Measurements from ENCODE around the gene LIN37.
A peak's percentile ranks its signal among the peaks of the same experiment; 100 is the strongest.

The LIN37 gene

DNA sequence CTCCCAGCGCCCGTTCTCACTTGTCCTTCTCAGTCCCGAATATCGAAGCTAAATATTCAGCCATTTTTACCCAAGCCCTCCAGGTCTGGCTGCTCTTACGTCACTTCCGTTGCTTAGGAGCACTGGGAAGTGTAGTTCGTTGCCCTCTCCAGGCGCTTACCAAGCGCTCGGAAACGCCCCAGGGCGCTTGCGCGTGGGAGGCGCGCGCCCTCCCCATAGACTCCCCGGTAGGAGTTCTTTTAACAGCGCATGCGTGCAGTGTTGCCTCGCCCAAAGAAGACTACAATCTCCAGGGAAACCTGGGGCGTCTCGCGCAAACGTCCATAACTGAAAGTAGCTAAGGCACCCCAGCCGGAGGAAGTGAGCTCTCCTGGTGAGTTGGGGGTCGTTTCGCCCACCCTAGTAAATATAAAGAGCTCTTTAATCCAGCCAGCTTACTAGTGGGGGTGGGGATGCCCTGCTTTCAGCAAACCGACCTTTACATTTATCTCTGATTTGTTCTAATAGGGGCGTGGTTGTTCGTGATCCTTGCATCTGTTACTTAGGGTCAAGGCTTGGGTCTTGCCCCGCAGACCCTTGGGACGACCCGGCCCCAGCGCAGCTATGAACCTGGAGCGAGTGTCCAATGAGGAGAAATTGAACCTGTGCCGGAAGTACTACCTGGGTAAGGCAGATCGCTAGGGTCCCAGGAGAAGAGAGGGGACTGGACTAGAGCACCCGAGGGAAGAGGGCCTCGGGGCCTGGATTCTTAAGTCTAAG is 2.9 kb upstream of the LIN37 start, which contains the start of the genes PSENEN and U2AF1L4:
Gene PSENEN (plus strand): TSS at position 324 of the 759 bp plus-strand sequence. CDS start 280 bp downstream, at position 604.
Gene U2AF1L4 (minus strand): TSS at position 91 of the 759 bp plus-strand sequence. CDS start 27 bp downstream, at position 64.
- H3K27me3 ChIP-seq (ENCODE audit: low read depth) = no peaks in the 10 kb centered on the region
- in situ Hi-C loops (cut with MboI; ENCODE audit: low sequenced_read_pairs) = no loop called here
- H3K4me1 ChIP-seq = peaks cover 9% of the 10 kb centered on the region
- H3K9me3 ChIP-seq = no peaks in the 10 kb centered on the region
- peak; percentile 97 to 99 for DNase-seq (ENCODE audit: low spot score in 2 of 2)
- H3K36me3 ChIP-seq (replicated peaks) = no peaks in the 10 kb centered on the region; the same call in none of the 2 replicates
- H3K4me3 ChIP-seq = peak within 1 kb of the TSS; percentile 63

DNA sequence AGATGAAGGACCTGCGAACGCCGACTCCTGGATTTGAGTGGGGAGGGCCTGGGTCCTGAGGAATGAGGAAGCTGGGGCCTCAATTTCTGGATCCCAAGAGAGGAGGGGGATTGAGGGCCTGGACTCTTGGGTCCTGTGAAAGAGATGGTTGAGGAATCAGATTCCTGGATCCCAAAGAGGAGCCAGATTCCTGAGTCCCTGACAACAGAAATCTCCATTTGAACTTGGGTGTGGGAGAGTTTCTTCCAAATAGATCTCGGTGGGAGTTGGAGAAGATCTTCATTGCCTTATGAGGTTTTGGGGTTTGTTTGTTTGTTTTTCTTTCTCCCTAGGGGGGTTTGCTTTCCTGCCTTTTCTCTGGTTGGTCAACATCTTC is 2.3 kb upstream of the LIN37 start:
- no peak for DNase-seq (ENCODE audit: low spot score in 2 of 2)
- in situ Hi-C loops (cut with MboI; ENCODE audit: low sequenced_read_pairs) = no loop called here
- Histone ChIP-seq H3K36me3 (replicated peaks) (no peaks in the 10 kb centered on the region; the same call in none of the 2 replicates), H3K4me3 (peak overlapping the region; percentile 63), H3K4me1 (peaks cover 9% of the 10 kb centered on the region), H3K27me3 (ENCODE audit: low read depth) (no peaks in the 10 kb centered on the region), H3K9me3 (no peaks in the 10 kb centered on the region)

DNA sequence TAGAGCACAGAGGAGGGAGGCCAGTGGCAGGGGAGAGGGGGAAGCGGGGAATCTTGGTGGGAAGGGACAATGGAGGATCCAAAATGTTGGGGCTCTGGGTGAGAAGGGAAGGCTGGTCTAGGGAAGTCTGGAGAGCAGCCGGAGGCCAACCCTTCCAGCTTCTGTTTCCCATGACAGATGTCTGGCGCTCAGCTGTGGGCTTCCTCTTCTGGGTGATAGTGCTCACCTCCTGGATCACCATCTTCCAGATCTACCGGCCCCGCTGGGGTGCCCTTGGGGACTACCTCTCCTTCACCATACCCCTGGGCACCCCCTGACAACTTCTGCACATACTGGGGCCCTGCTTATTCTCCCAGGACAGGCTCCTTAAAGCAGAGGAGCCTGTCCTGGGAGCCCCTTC is 1.8 kb upstream of the LIN37 start:
- Histone ChIP-seq H3K4me1 (peaks cover 9% of the 10 kb centered on the region), H3K9me3 (no peaks in the 10 kb centered on the region), H3K4me3 (peak overlapping the region; percentile 63), H3K36me3 (replicated peaks) (no peaks in the 10 kb centered on the region; the same call in none of the 2 replicates), H3K27me3 (ENCODE audit: low read depth) (no peaks in the 10 kb centered on the region)
- in situ Hi-C loops (cut with MboI; ENCODE audit: low sequenced_read_pairs) = no loop called here
- no peak for DNase-seq (ENCODE audit: low spot score in 2 of 2)

DNA sequence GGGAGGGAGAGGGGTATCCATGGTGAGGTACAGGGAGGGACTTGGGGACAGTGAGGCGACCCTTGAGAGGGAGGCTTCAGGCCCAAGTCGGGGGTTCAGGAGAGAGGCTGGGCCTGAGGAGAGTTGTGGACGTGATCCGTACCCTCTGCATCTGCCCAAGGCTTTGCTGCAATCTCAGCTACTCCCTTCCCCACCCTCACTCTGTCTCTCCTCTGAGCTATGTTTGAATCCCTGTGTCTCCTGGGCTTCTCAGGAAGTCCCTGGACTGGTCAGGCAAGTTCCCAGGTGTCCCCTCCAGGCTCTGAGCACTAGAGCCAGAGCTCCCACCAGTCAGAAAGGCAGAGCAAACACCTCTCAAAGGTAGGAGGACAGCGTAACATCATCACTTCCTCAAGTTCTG is 1.8 kb downstream of the LIN37 start:
- no peaks in the 10 kb centered on the region for H3K27me3 ChIP-seq (ENCODE audit: low read depth)
- peaks cover 9% of the 10 kb centered on the region for H3K36me3 ChIP-seq (replicated peaks)
- in situ Hi-C loops (cut with MboI; ENCODE audit: low sequenced_read_pairs) = loop anchor here (5.0 kb wide), 1 partner anchor 182 kb away; no protein-coding TSS in a partner anchor
- DNase-seq (ENCODE audit: low spot score in 2 of 2) = no peak
- peaks cover 4% of the 10 kb centered on the region; the same call in 1 of the 2 replicates for H3K4me1 ChIP-seq
- H3K9me3 ChIP-seq = no peaks in the 10 kb centered on the region
- H3K4me3 ChIP-seq = no peak overlapping the region

DNA sequence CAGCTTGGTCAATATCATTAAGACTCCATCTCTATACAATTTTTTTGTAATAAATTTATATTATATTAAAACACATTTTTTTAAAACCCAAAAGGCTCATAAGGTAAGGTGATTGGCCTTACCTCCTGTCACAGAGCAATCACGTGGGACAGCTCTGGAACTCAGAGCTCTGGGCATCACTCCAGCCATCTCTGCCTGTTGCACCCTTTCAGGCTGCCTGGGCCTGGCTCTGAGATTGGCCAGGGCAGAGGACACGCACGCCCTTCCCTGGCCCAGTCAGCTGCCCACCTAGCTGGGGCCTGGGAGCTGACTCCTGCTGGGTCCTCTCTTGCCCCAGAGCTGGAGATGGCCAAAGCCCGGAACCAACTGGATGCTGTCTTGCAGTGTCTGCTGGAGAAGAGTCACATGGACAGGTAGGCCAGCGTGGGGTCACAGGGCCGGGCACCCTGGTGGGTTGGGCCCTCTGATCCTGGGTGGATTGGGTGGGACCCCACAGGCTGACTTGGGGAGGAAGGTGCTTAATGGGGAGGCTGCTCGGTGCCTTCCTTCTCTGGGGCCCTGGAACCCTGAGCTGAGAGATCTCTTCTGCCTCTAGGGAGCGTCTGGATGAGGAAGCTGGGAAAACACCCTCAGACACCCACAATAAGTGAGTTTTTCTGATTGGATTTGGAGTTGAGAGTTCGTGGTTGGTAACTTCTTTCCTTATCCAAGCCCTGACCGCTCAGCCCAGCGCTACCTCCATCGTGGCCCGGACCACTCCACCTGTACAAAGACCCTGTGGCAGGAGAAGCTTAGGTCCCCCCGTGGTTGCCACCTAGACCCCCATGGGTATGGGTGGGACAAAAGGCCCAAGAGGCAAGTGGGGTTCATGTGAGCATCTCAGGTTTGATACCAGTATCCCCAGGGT is 3.7 kb downstream of the LIN37 start:
- Histone ChIP-seq H3K4me1 (peaks cover 6% of the 10 kb centered on the region; the same call in 1 of the 2 replicates), H3K27me3 (ENCODE audit: low read depth) (no peaks in the 10 kb centered on the region), H3K9me3 (no peaks in the 10 kb centered on the region), H3K36me3 (replicated peaks) (peaks cover 9% of the 10 kb centered on the region), H3K4me3 (no peak overlapping the region)
- no peak for DNase-seq (ENCODE audit: low spot score in 2 of 2)
- in situ Hi-C loops (cut with MboI; ENCODE audit: low sequenced_read_pairs) = loop anchor here (5.0 kb wide), 1 partner anchor 180 kb away; no protein-coding TSS in a partner anchor

DNA sequence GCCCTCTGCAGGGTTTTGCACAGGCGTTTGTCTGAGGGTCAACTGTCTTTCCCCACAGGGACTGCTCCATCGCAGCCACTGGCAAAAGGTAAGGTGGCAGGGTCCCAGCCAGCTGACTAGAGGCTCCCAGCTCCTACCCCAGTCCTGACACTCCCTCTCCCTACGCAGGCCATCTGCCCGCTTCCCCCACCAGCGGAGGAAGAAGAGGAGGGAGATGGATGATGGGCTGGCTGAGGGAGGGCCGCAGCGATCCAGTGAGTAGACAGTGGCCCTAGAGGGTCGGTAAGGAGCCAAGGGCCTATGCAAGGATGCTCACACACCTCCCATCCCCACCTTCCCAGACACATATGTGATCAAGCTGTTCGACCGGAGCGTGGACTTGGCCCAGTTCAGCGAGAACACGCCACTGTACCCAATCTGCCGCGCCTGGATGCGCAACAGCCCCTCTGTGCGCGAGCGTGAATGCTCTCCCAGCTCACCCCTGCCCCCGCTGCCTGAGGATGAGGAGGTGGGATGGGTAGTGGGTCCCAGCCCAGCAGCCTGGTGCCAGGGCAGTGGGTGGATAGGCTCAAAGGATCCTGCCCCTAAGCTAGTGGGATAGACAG is 4.5 kb downstream of the LIN37 start:
- Histone ChIP-seq H3K27me3 (ENCODE audit: low read depth) (no peaks in the 10 kb centered on the region), H3K36me3 (replicated peaks) (peaks cover 9% of the 10 kb centered on the region), H3K4me3 (no peak overlapping the region), H3K4me1 (peaks cover 7% of the 10 kb centered on the region; the same call in 1 of the 2 replicates), H3K9me3 (no peaks in the 10 kb centered on the region)
- no peak for DNase-seq (ENCODE audit: low spot score in 2 of 2)
- in situ Hi-C loops (cut with MboI; ENCODE audit: low sequenced_read_pairs) = loop anchor here (5.0 kb wide), 1 partner anchor 179 kb away; no protein-coding TSS in a partner anchor

DNA sequence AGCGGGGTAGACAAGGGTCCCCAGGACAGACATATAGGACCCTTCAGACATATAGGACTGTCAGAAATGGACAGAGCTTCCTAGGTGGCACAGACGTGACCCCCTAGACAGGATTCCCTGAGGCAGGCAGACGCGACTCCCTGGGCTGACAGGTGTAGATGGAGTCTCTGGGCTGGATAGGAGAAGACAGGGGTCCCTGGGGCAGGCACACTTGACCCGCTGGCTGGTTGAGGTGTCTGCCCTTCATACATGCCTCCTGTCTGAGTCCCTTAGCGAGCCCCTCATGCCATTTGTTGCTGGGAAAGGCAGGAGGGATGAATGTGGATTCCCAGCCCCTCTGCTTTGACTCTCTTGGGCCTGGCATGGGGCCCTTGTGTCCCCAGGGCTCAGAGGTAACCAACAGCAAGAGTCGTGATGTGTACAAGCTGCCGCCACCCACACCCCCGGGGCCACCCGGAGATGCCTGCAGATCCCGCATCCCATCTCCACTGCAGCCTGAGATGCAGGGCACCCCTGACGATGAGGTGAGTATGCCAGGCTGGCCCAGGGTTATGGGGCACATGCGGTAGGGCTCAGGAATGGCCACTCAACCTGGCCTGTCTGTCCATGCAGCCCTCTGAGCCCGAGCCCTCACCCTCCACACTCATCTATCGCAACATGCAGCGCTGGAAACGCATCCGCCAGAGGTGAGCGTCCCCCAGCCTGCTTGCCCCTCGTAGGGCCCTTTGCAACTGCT is 5.4 kb downstream of the LIN37 start:
- Histone ChIP-seq H3K27me3 (ENCODE audit: low read depth) (no peaks in the 10 kb centered on the region), H3K36me3 (replicated peaks) (peaks cover 9% of the 10 kb centered on the region; the same call in 1 of the 2 replicates), H3K4me1 (peaks cover 6% of the 10 kb centered on the region; the same call in 1 of the 2 replicates), H3K4me3 (no peak overlapping the region), H3K9me3 (no peaks in the 10 kb centered on the region)
- DNase-seq (ENCODE audit: low spot score in 2 of 2) = no peak
- in situ Hi-C loops (cut with MboI; ENCODE audit: low sequenced_read_pairs) = loop anchor here (5.0 kb wide), 1 partner anchor 178 kb away; no protein-coding TSS in a partner anchor

DNA sequence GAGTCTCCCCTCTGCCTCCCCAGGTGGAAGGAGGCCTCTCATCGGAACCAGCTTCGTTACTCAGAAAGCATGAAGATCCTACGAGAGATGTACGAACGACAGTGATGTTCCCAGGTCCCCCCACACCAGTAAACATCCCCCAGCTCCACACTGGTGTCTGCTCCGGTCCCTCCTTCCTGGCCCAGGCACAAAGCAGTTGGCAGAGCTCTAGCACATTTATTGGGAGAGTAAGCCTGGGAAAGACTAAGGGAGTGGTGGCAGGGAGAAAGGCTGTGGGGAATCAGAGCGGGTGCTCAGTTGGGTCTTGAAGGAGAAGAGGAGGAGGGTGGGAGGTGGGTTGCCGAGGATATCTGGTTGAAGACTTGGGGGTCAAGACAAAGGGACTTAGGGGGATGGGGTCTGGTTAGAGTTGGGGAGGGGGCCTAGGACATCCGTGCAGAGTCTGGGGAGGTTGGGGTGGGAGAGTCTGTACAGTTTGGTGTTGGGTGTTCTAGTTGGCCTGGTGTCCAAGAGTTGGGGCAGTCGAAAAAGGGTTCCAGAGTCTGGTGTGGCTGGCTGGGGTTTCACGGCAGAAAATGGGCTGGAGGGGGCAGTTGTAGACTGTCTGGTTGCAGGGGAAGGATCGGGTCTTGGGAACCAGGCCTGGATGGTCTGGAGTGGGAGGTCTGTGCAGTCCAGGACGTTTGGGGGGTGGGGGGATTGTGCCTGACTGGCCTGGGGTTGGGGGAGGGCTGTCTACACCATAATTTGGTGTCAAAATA is 6.2 kb downstream of the LIN37 start:
- peaks cover 6% of the 10 kb centered on the region; the same call in 1 of the 2 replicates for H3K4me1 ChIP-seq
- in situ Hi-C loops (cut with MboI; ENCODE audit: low sequenced_read_pairs) = loop anchor here (5.0 kb wide), 1 partner anchor 178 kb away; no protein-coding TSS in a partner anchor
- H3K27me3 ChIP-seq (ENCODE audit: low read depth) = no peaks in the 10 kb centered on the region
- no peak for DNase-seq (ENCODE audit: low spot score in 2 of 2)
- H3K9me3 ChIP-seq = no peaks in the 10 kb centered on the region
- H3K4me3 ChIP-seq = no peak overlapping the region
- peaks cover 9% of the 10 kb centered on the region; the same call in 1 of the 2 replicates for H3K36me3 ChIP-seq (replicated peaks)

DNA sequence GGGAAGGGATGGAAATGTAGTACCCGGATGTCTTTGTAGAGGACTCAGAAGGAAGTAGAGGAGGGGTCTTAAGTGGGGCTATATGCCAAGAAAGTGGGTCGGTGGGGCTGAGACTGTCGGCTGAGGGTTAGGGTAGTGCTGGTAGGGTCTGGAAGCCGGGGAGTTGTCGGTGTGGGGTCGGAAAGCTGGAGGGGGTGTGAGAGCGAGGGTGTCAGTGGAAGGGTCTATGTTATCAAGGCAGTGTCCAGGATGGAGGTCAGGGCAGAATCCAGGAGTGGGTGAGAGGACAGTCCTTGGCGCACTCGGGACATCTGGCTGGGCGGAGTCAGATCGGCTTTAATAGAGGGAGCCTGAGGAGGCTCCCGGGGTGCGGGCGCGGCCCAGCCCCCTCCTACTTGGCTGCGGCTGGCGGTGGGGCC is 6.8 kb downstream of the LIN37 start:
- Histone ChIP-seq H3K27me3 (ENCODE audit: low read depth) (no peaks in the 10 kb centered on the region), H3K4me3 (no peak overlapping the region), H3K4me1 (peaks cover 6% of the 10 kb centered on the region; the same call in 1 of the 2 replicates), H3K9me3 (no peaks in the 10 kb centered on the region), H3K36me3 (replicated peaks) (peaks cover 9% of the 10 kb centered on the region; the same call in 1 of the 2 replicates)
- in situ Hi-C loops (cut with MboI; ENCODE audit: low sequenced_read_pairs) = no loop called here
- no peak for DNase-seq (ENCODE audit: low spot score in 2 of 2)

DNA sequence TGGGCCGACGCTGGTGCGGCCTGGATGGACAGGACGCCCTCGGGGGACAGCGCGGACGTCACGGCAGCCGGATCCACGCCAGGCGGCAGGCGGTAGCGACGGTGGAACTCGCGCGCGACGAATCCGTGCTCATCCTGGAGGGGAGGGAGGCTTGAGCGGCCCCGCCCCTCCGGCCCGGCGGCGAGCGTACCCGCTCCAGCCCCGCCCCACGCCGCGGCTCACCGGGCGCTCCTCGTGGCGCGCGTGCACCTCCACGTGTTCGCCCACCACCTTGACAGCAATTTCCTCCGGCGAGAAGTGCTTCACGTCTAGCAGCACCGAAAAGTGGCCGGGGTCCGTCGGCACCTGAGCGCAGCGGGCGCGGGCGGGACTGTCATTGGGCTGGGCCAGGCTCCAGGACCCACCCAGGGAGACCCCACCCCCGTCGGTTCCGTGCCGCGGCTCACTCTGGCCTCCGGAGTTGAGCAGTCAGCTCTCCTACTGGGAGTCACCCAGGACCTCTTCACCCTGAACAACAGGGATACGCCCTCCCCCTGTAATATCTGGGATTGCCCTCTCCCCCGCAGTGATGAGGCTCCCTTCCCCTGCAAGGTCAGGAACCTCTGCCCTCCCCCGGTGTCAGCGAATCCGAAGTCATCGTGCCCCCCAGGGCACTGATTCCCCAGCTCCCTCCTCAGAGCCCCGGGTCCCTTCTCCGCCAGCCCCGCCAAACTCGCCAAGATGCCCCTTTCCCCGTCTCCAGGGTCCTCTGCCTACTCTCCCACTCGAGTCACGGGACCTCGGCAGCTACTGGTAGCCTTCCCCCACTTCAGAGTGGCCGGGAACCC is 7.4 kb downstream of the LIN37 start:
- Histone ChIP-seq H3K27me3 (ENCODE audit: low read depth) (no peaks in the 10 kb centered on the region), H3K36me3 (replicated peaks) (peaks cover 10% of the 10 kb centered on the region), H3K9me3 (no peaks in the 10 kb centered on the region), H3K4me3 (no peak overlapping the region), H3K4me1 (peaks cover 6% of the 10 kb centered on the region; the same call in 1 of the 2 replicates)
- in situ Hi-C loops (cut with MboI; ENCODE audit: low sequenced_read_pairs) = no loop called here
- DNase-seq (ENCODE audit: low spot score in 2 of 2) = no peak

DNA sequence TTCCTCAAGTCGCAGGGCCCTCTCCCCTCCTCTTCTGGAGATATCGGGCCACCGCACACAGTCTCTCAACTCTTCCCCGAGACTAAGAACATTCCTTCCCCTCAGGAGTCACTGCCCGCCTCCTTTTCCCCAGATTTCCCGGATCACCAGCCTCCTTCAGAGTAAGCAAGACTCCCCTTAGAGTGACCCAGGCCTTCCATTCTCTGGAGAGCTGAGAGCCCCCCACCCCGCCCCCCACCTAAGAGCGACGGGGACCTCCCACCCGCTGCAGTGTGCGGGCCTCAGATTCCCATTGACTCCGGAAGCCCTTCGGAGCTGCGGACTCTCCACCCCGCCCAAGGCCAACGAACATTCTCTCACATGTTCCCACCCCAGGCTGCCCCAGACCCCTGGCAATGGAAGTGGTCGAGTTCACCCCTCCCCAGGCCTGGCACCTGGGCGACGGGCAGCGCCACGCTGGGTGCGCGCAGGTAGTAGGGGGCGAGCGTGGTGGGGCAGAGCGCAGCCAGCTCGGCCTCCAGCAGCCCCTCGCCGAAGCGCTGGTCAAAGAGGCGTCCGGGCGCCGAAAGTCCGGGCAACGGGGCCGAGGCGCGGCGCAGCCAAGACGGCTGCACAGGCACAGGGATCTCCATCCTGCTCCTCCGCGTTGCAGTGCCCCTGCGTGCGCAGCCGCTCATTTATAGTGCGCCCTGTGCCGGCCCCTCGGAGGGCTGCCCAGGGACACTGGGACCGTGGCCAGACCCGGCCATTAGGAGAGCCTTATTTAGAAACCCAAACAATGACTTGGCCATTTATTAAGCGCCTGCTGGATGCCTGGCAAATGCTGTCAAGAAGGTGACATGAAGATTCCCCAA is 8.2 kb downstream of the LIN37 start, which contains the start of gene HSPB6:
Gene HSPB6 (minus strand): TSS at position 653 of the 854 bp plus-strand sequence. CDS start 21 bp downstream, at position 632.
- Histone ChIP-seq H3K4me1 (peaks cover 6% of the 10 kb centered on the region; the same call in 1 of the 2 replicates), H3K4me3 (peak within 1 kb of the TSS; percentile 68), H3K36me3 (replicated peaks) (peaks cover 16% of the 10 kb centered on the region), H3K27me3 (ENCODE audit: low read depth) (no peaks in the 10 kb centered on the region), H3K9me3 (no peaks in the 10 kb centered on the region)
- in situ Hi-C loops (cut with MboI; ENCODE audit: low sequenced_read_pairs) = no loop called here
- no peak for DNase-seq (ENCODE audit: low spot score in 2 of 2)

Measured in HAP-1 (cell line).